Iris pigment epithelial cell (primary cell): ENCODE measurements around the gene TRIM62.
A peak's percentile ranks its signal among the peaks of the same experiment; 100 is the strongest.
"Not testable (repeated sequence)": the region's sequence is repeated elsewhere in the genome, so short reads cannot be mapped to it uniquely, and the experiment has no call there.

Experiments
- DNase-seq: peaks from one replicate; pipeline ENCODE4 v3.0.0-alpha.2; 2011; ENCODE audit warnings: low read depth

The TRIM62 gene

GRCh38 chr1:33132549-33132948 is 49.3 kb downstream of the TRIM62 start:
- no peak for DNase-seq

- DNase-seq: no peak
Observed at GRCh38 chr1:33131191-33131590, 50.7 kb downstream of the TRIM62 start.

GRCh38 chr1:33130297-33130696 is 51.5 kb downstream of the TRIM62 start:
- peak; percentile 77 for DNase-seq

- DNase-seq: no peak
Observed at GRCh38 chr1:33128781-33129180, 53.1 kb downstream of the TRIM62 start.

GRCh38 chr1:33127001-33127823 is 54.6 kb downstream of the TRIM62 start:
- DNase-seq: peak; percentile 100

- no peak for DNase-seq
Observed at GRCh38 chr1:33126411-33127000, 55.3 kb downstream of the TRIM62 start.

GRCh38 chr1:33124647-33125046 is 57.2 kb downstream of the TRIM62 start:
- not testable (repeated sequence) for DNase-seq

- no peak for DNase-seq
Observed at GRCh38 chr1:33123266-33123665, 58.6 kb downstream of the TRIM62 start.

- no peak for DNase-seq
Observed at GRCh38 chr1:33122483-33123178, 59.2 kb downstream of the TRIM62 start.

GRCh38 chr1:33121728-33122127 is 60.1 kb downstream of the TRIM62 start:
- no peak for DNase-seq

- peak; percentile 59 for DNase-seq
Observed at GRCh38 chr1:33120436-33121231, 61.2 kb downstream of the TRIM62 start.

GRCh38 chr1:33119532-33120217 is 62.2 kb downstream of the TRIM62 start:
- peak; percentile 41 for DNase-seq

GRCh38 chr1:33119050-33119449 is 62.8 kb downstream of the TRIM62 start:
- no peak for DNase-seq

GRCh38 chr1:33118274-33118673 is 63.6 kb downstream of the TRIM62 start:
- no peak for DNase-seq

GRCh38 chr1:33117440-33118085 is 64.3 kb downstream of the TRIM62 start:
- DNase-seq: no peak

- DNase-seq: peak; percentile 51
Observed at GRCh38 chr1:33111965-33112364, 69.9 kb downstream of the TRIM62 start.

- no peak for DNase-seq
Observed at GRCh38 chr1:33110477-33110876, 71.4 kb downstream of the TRIM62 start.

- DNase-seq: not testable (repeated sequence)
Observed at GRCh38 chr1:33100119-33100415, 81.8 kb downstream of the TRIM62 start.

GRCh38 chr1:33099290-33100118 is 82.3 kb downstream of the TRIM62 start:
- DNase-seq: peak; percentile 100

- peak; percentile 46 for DNase-seq
Observed at GRCh38 chr1:33098371-33098770, 83.5 kb downstream of the TRIM62 start.
